ENCODE data around the gene PAQR9. TPM values are rescaled to one million over a fixed set of nuclear protein-coding genes. Genes with fewer than 3 reads are reported as not detected.

PAQR9 gene
- total and polyA plus RNA-seq, 2 of the 13 experiments (the other 11 are each of a cell fraction or from before 2014, with no cell fraction given), result 3.7 to 10.3 TPM

DNA sequence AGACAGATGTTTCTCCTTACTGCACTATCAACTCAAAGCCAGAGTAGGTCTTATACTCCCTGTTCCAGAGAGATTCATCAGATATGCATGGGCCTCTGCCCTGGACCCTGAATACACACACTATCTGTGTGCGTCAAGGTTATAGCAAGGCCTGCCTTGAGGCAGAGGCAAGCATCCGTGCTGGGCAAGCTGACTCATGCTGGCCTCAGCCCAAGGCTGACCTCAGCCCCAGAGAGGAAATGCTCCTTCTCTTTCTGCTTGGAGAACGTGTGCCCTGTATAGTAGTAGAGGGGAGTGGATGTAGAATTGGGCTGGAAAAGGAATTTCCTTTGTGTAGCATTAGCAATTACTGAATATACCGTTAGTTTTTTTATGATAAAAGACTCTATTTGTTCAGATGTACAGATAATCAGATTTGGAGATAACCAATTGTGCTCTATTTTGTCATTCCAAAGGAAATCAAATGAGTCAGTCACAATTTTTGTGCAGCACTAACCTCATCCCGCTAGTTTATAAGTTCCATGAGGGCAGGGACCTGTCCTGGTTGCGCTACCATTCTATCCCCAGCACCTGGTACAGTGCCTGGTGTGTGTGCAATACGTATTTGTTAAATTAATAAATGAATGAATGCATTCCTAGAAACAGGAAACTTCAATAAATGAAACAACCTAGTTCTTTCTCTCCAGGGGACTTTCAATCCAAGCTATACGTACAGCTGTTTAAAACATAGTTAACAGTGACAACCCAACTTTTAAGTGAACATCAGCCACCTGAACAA, 13.3 kb upstream of the PAQR9 start (continued):
- peak; percentile 64; the same call in 1 of the 2 replicates for TF ChIP-seq ETV5 (CRISPR knock-in tag; IDR thresholded peaks at IDR 0.05; ENCODE audit: borderline replicate concordance)
- TF ChIP-seq, protein P1, sequence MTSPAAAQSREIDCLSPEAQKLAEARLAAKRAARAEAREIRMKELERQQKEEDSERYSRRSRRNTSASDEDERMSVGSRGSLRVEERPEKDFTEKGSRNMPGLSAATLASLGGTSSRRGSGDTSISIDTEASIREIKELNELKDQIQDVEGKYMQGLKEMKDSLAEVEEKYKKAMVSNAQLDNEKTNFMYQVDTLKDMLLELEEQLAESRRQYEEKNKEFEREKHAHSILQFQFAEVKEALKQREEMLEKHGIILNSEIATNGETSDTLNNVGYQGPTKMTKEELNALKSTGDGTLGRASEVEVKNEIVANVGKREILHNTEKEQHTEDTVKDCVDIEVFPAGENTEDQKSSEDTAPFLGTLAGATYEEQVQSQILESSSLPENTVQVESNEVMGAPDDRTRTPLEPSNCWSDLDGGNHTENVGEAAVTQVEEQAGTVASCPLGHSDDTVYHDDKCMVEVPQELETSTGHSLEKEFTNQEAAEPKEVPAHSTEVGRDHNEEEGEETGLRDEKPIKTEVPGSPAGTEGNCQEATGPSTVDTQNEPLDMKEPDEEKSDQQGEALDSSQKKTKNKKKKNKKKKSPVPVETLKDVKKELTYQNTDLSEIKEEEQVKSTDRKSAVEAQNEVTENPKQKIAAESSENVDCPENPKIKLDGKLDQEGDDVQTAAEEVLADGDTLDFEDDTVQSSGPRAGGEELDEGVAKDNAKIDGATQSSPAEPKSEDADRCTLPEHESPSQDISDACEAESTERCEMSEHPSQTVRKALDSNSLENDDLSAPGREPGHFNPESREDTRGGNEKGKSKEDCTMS (CRISPR knock-in tag; conservative IDR thresholded peaks at IDR 0.05), result no peak
- TF ChIP-seq ZNF230 (CRISPR knock-in tag; IDR thresholded peaks at IDR 0.05), result no peak
- TF ChIP-seq STAT5B (CRISPR knock-in tag; IDR thresholded peaks at IDR 0.05), result no peak
- TF ChIP-seq ZFP36L2 (CRISPR knock-in tag; IDR thresholded peaks at IDR 0.05), result no peak
- TF ChIP-seq, protein P2, sequence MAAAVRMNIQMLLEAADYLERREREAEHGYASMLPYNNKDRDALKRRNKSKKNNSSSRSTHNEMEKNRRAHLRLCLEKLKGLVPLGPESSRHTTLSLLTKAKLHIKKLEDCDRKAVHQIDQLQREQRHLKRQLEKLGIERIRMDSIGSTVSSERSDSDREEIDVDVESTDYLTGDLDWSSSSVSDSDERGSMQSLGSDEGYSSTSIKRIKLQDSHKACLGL (CRISPR knock-in tag; IDR thresholded peaks at IDR 0.05), result no peak
- no peak for TF ChIP-seq ISX (CRISPR knock-in tag; conservative IDR thresholded peaks at IDR 0.05)
- no peak for TF ChIP-seq KAT7 (CRISPR knock-in tag; IDR thresholded peaks at IDR 0.05; ENCODE audit: borderline replicate concordance)
- TF ChIP-seq NFKB2 (CRISPR knock-in tag; IDR thresholded peaks at IDR 0.05; ENCODE audit: borderline replicate concordance), result no peak
- no peak for TF ChIP-seq ZNF724P (CRISPR knock-in tag; IDR thresholded peaks at IDR 0.05; ENCODE audit: borderline replicate concordance)
- TF ChIP-seq ZNF878 (CRISPR knock-in tag; IDR thresholded peaks at IDR 0.05), result no peak
- no peak for TF ChIP-seq TAF1 (CRISPR knock-in tag; IDR thresholded peaks at IDR 0.05)
- TF ChIP-seq ZNF17 (CRISPR knock-in tag; IDR thresholded peaks at IDR 0.05), result no peak
- TF ChIP-seq SP2 (CRISPR knock-in tag; IDR thresholded peaks at IDR 0.05), result no peak
- no peak for TF ChIP-seq ZZZ3 (CRISPR knock-in tag; IDR thresholded peaks at IDR 0.05; ENCODE audit: borderline replicate concordance)
- no peak for TF ChIP-seq ZNF232 (CRISPR knock-in tag; IDR thresholded peaks at IDR 0.05; ENCODE audit: borderline replicate concordance)
- TF ChIP-seq SPEN (CRISPR knock-in tag; IDR thresholded peaks at IDR 0.05; ENCODE audit: low read depth), result peak; percentile 39; the same call in 1 of the 2 replicates
- TF ChIP-seq, protein P3, sequence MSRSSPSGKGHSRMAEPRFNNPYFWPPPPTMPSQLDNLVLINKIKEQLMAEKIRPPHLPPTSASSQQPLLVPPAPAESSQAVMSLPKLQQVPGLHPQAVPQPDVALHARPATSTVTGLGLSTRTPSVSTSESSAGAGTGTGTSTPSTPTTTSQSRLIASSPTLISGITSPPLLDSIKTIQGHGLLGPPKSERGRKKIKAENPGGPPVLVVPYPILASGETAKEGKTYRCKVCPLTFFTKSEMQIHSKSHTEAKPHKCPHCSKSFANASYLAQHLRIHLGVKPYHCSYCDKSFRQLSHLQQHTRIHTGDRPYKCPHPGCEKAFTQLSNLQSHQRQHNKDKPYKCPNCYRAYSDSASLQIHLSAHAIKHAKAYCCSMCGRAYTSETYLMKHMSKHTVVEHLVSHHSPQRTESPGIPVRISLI (CRISPR knock-in tag; IDR thresholded peaks at IDR 0.05; ENCODE audit: borderline replicate concordance), result no peak
- TF ChIP-seq ZNF549 (CRISPR knock-in tag; IDR thresholded peaks at IDR 0.05), result no peak
- no peak for TF ChIP-seq ZNF572 (CRISPR knock-in tag; IDR thresholded peaks at IDR 0.05)
- TF ChIP-seq ZNF546 (CRISPR knock-in tag; conservative IDR thresholded peaks at IDR 0.05), result no peak
- no peak for TF ChIP-seq ZNF703 (CRISPR knock-in tag; IDR thresholded peaks at IDR 0.05; ENCODE audit: borderline replicate concordance)
- TF ChIP-seq KDM5A (IDR thresholded peaks at IDR 0.05; ENCODE audit: borderline replicate concordance, low read length), result no peak
- TF ChIP-seq, protein P4, sequence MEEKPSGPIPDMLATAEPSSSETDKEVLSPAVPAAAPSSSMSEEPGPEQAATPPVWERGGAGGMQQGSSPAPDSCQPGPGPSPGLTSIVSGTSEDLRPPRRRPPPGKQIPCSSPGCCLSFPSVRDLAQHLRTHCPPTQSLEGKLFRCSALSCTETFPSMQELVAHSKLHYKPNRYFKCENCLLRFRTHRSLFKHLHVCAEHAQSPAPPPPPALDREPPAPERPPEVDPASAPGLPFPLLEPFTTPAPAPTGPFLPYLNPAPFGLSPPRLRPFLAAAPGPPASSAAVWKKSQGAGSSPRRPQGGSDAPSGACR (CRISPR knock-in tag; IDR thresholded peaks at IDR 0.05), result no peak
- TF ChIP-seq ZNF547 (CRISPR knock-in tag; IDR thresholded peaks at IDR 0.05), result no peak
- TF ChIP-seq XRCC5 (optimal IDR thresholded peaks at IDR 0.05; ENCODE audit: low read length), result no peak
- TF ChIP-seq ZNF510 (CRISPR knock-in tag; IDR thresholded peaks at IDR 0.05; ENCODE audit: low read depth), result no peak
- no peak for TF ChIP-seq ZC3H13 (CRISPR knock-in tag; IDR thresholded peaks at IDR 0.05)
